Stimulated activated CD8-positive, alpha-beta memory T cell treated with anti-CD3 and anti-CD28 coated beads, Interleukin-7, amount 100 ng/mL, for 48 hours (primary cell): ENCODE measurements around the gene ALG14.
"Not testable (repeated sequence)": the region's sequence is repeated elsewhere in the genome, so short reads cannot be mapped to it uniquely, and the experiment has no call there.

Source experiments
- DNase-seq, 2 donors: peaks; one replicate each; pipeline ENCODE4 v3.0.0-alpha.2; 2020; ENCODE audit warnings: low read depth in 1 of 2; ENCODE audit errors: extremely low read depth in 1 of 2

ALG14 gene

DNA sequence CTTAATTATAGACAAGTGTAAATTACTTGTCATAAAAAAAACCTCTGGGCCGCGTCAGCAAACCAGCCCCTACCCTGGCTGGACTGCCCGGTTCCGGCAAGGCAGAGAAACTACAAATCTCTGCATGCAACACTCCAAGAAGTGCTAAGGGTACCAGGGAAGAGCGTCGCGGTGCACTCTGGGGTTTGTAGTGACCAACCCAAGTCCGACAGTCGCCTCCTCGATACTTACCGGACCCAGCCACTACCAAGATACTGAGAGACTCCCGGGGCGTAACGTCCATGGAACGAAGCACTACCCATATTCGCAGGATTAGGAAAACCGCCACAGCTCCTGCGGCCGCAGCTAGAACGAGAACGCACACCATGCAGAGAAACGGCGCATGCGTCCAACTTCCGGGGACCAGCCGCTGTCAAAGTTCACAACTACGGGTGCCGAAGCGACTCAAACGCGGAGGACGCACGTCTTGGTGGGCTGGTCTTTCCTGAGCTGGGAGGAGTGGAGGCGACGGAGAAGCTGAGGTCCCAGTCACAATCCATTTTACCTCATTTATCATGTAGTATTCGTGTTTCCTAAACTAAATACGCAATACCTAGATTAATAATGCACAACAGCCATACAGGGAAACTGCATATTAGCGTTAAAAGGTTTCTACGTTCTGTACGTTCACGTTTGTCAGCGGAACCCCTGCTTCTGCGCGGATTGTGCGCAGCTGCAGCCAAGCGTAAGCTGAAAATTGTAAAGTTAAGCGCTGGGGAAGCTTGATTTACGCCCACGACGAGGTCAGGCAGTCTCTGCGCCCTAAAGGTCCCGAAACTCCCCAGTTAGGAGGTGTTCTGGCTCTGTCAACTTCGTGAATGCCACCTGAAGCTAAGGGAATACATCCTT is at the start of gene ALG14:
ALG14 (minus strand) TSS at position 420 of the 888 bp plus-strand sequence; CDS start at position 367, 53 bp downstream.
- DNase-seq = peak; percentile 76 to 82

- no peak for DNase-seq
These were observed 49.5 kb upstream of the ALG14 start for GRCh38 chr1:95122151-95122697.

- DNase-seq = no peak
These were observed 46.5 kb upstream of the ALG14 start for GRCh38 chr1:95119273-95119672.

DNA sequence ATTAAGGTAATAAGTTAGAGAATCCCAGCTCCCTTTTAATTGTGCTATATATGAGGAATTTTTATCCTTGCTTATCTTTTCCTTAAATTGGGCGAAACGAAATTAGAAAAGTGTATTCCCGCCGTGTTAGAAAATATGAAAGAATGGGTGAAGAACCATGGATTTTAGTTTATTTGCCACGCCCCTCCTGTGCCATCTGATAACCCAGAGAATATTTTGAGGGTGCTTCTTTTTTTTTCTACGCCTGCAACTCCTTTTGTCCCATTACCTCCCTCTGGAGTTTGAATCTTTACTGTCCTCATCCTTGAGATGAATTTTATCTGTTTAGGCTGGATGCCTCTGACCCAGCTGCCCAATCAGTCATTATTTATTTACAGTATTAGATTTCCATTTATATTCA is 46.0 kb upstream of the ALG14 start:
- DNase-seq = no peak

- DNase-seq = no peak
These were observed 45.3 kb upstream of the ALG14 start for GRCh38 chr1:95118067-95118499.

GRCh38 chr1:95117207-95118066 is 44.7 kb upstream of the ALG14 start, which contains the start of gene TLCD4:
TLCD4 (plus strand) TSS chr1:95117355; CDS start chr1:95143902, 26,547 bp downstream.
- no peak for DNase-seq

- DNase-seq = peak in 1 of 2 donors; percentile 38
These were observed 43.9 kb upstream of the ALG14 start for GRCh38 chr1:95116580-95117206.

- no peak for DNase-seq
These were observed 43.0 kb upstream of the ALG14 start for GRCh38 chr1:95115708-95116137.

DNA sequence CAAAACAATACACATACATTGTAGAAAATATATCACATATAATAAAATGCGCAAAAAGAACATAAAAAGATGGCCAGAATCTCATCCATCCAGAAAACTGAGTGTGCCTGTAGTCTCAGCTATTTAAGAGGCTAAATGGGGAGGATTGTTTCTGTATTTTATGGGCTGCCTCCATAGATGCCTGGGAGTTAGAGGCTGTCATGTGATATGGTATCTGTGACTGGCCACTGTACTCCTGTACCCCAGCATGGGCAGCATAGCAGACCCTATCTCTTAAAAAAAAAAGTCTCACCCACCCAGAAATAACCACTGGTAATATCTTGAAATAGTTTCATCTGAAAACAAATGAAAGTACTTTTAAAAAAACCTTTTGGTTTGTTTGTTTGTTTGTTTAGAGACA is 40.9 kb upstream of the ALG14 start:
- DNase-seq = no peak

- DNase-seq = no peak
These were observed 38.3 kb upstream of the ALG14 start for GRCh38 chr1:95111014-95111413.

- no peak for DNase-seq
These were observed 36.0 kb upstream of the ALG14 start for GRCh38 chr1:95108792-95109191.

DNA sequence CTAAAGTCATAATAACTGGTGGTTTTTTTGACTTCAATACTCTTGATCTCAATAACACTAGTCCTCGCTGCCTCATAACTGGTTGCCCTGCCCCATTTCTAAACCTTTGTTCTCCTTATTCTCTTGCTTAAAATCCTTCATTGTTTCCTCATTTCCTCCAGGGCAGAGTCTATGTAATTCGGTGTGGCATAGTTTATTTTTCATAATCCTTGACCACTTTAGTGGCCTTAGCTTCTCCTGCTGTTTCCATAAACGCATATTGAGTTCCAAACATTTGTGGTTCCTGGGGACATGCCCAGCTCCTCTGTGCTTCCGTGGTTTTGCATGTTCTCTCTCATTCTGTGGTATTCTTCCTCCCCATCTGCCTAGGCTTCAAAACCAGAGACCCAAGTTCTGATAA is 25.4 kb upstream of the ALG14 start:
- DNase-seq = no peak

GRCh38 chr1:95097426-95097825 is 24.7 kb upstream of the ALG14 start:
- DNase-seq = no peak

- no peak for DNase-seq
These were observed 23.6 kb upstream of the ALG14 start for GRCh38 chr1:95096218-95096841.

DNA sequence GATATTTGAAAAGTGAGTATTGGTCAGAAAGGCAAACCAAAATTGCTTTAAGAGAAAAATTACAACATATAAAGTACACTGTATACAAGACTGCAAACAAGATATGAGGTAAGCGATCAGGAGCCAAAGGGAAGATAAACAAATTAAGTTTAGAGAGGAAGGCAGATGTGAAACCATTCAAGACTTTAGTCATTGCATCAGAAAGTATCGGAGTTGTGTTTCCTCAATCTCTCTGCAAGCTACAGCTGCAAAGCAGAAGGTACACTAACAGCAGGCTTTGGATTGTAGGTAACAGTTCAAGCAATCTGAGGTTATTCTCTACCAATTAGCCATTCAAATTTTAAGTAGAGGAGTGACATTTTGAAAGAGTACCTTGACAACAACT is 23.1 kb upstream of the ALG14 start:
- DNase-seq = no peak

- DNase-seq = no peak
These were observed 22.2 kb upstream of the ALG14 start for GRCh38 chr1:95094923-95095322.

DNA sequence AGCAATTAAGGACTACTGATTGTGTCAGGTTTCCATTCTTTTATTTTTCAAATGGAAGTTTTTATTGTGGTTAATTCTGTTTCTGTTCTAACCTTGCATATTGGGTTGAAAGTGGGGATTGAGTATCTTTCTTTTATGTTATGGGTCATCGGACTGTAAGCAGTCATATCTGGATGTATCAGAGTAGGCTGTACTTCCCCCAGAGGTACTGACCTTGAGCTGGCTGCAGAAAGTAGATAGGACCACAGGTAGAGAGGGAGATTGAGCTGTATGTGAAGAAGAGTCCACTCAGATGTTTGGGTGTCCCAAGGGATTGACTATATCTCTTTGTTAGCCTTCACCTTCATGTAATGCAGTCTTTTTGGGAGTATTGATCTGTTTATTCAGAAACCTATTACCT is 20.5 kb upstream of the ALG14 start:
- no peak for DNase-seq

DNA sequence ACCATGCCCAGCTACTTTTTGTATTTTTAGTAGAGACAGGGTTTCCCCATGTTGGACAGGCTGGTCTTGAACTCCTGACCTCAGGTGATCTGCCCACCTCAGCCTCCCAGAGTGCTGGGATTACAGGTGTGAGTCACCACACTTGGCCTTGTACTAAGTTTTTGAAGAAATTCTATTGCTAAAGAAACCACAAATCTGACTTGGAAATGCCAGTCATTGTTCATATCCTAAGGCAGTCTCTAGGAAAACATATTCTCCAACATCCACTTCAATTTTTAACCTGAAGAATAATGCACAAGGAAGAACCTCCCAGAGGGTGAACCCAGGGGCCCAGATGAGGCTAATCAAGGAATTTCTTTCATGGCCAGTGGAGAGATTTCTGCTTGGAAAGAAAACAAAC is 20.1 kb upstream of the ALG14 start:
- not testable (repeated sequence) for DNase-seq

- DNase-seq = not testable (repeated sequence)
These were observed 18.5 kb upstream of the ALG14 start for GRCh38 chr1:95091290-95091689.

GRCh38 chr1:95089650-95090287 is 17.0 kb upstream of the ALG14 start:
- no peak for DNase-seq
